ENCODE results near the gene TEX22. TPM values are rescaled to one million over a fixed set of nuclear protein-coding genes. Genes with fewer than 3 reads are reported as not detected.

The TEX22 gene
- total RNA-seq, 1 experiment from 2014 or later: 0.29 TPM

- CTCF ChIA-PET: interaction anchor here (0.6 kb wide), 1 partner anchor 25 kb away, joined by 4 read pairs; no protein-coding TSS in a partner anchor
- H2AFZ ChIP-seq (ENCODE audit: low read length): no peak overlapping the region
- H3K9me3 ChIP-seq (ENCODE audit: low read length): no peaks in the 10 kb centered on the region
- H3K36me3 ChIP-seq (ENCODE audit: low read depth, low read length): 0 out of 2 replicates have a peak, but pooled peaks cover 2% of the 10 kb centered on the region
- no peaks in the 10 kb centered on the region for H3F3A ChIP-seq (ENCODE audit: low read length, unreplicated experiment)
- TF ChIP-seq, protein P1, sequence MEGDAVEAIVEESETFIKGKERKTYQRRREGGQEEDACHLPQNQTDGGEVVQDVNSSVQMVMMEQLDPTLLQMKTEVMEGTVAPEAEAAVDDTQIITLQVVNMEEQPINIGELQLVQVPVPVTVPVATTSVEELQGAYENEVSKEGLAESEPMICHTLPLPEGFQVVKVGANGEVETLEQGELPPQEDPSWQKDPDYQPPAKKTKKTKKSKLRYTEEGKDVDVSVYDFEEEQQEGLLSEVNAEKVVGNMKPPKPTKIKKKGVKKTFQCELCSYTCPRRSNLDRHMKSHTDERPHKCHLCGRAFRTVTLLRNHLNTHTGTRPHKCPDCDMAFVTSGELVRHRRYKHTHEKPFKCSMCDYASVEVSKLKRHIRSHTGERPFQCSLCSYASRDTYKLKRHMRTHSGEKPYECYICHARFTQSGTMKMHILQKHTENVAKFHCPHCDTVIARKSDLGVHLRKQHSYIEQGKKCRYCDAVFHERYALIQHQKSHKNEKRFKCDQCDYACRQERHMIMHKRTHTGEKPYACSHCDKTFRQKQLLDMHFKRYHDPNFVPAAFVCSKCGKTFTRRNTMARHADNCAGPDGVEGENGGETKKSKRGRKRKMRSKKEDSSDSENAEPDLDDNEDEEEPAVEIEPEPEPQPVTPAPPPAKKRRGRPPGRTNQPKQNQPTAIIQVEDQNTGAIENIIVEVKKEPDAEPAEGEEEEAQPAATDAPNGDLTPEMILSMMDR (conservative IDR thresholded peaks at IDR 0.05; ENCODE audit: low read depth, low read length): no peak
- TF ChIP-seq EZH2phosphoT487 (IDR thresholded peaks at IDR 0.05; ENCODE audit: borderline replicate concordance, low read length) (no peak), EZH2 (IDR thresholded peaks at IDR 0.05; ENCODE audit: low read length, unreplicated experiment) (no peak)
- no peaks in the 10 kb centered on the region for H4K20me1 ChIP-seq (ENCODE audit: low read length)
- H3K9ac ChIP-seq (ENCODE audit: low read length): no peak overlapping the region
- no peaks in the 10 kb centered on the region for H3K79me2 ChIP-seq (ENCODE audit: low read length)
- no peak overlapping the region for H3K4me2 ChIP-seq (ENCODE audit: low read length)
- no peak overlapping the region for H3K4me3 ChIP-seq (ENCODE audit: low read length)
- no peaks in the 10 kb centered on the region for H3K9me2 ChIP-seq (replicated peaks; ENCODE audit: low read length)
- intact Hi-C loops (cut with micrococcal nuclease): no loop called here
- POLR2A ChIA-PET (ENCODE audit: unreplicated experiment): no interaction called here
- no TSS peak for BruUV-seq (replicated peaks)
- 0 out of 2 replicates have a peak, but pooled peaks cover 5% of the 10 kb centered on the region for H3K4me1 ChIP-seq (ENCODE audit: insufficient read depth, low read length)
- no peak overlapping the region for H3K27ac ChIP-seq (ENCODE audit: low read length)
- no peak for DNase-seq
- no peaks in the 10 kb centered on the region for H3K27me3 ChIP-seq (ENCODE audit: low read length)
- ATAC-seq: no peak
These were observed 34.3 kb upstream of the TEX22 start for GRCh38 chr14:105363847-105364708.

GRCh38 chr14:105365101-105365500 is 33.2 kb upstream of the TEX22 start:
- Histone ChIP-seq H3K9me3 (ENCODE audit: low read length) (no peaks in the 10 kb centered on the region), H3F3A (ENCODE audit: low read length, unreplicated experiment) (no peaks in the 10 kb centered on the region), H3K4me2 (ENCODE audit: low read length) (no peak overlapping the region), H2AFZ (ENCODE audit: low read length) (no peak overlapping the region), H3K4me1 (ENCODE audit: insufficient read depth, low read length) (0 out of 2 replicates have a peak, but pooled peaks cover under 1% of the 10 kb centered on the region), H3K9me2 (replicated peaks; ENCODE audit: low read length) (no peaks in the 10 kb centered on the region), H3K27ac (ENCODE audit: low read length) (no peak overlapping the region), H3K27me3 (ENCODE audit: low read length) (no peaks in the 10 kb centered on the region), H3K4me3 (ENCODE audit: low read length) (no peak overlapping the region), H3K79me2 (ENCODE audit: low read length) (no peaks in the 10 kb centered on the region), H3K9ac (ENCODE audit: low read length) (no peak overlapping the region), H4K20me1 (ENCODE audit: low read length) (no peaks in the 10 kb centered on the region), H3K36me3 (ENCODE audit: low read depth, low read length) (0 out of 2 replicates have a peak, but pooled peaks cover 2% of the 10 kb centered on the region)
- POLR2A ChIA-PET (ENCODE audit: unreplicated experiment): no interaction called here
- DNase-seq (no peak), ATAC-seq (no peak)
- CTCF ChIA-PET: no interaction called here
- intact Hi-C loops (cut with micrococcal nuclease): no loop called here
- TF ChIP-seq EZH2phosphoT487 (IDR thresholded peaks at IDR 0.05; ENCODE audit: borderline replicate concordance, low read length) (no peak), EZH2 (IDR thresholded peaks at IDR 0.05; ENCODE audit: low read length, unreplicated experiment) (no peak)
- TF ChIP-seq, protein P1 (conservative IDR thresholded peaks at IDR 0.05; ENCODE audit: low read depth, low read length): no peak
- no TSS peak for BruUV-seq (replicated peaks)

DNA sequence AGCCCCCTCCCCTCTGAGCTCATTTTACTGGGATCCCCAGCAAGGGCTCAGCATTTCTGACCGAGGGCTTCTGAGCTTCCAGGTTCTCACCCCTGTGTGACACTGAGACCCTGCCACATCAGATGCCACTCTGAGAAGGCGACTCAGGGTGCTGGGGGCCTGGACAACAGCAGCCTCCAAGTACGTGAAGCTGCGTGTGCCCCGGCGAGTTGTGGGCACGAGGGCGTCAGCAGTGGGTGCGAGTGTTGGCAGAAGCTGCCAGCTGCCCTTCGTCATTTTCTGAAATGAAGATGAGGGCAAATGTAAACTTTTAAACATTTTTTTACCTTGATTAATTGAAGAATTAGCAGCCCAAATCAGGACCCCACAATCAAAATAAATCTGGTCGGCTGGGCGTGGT is 32.7 kb upstream of the TEX22 start:
- TF ChIP-seq, protein P1 (conservative IDR thresholded peaks at IDR 0.05; ENCODE audit: low read depth, low read length): no peak
- no peak for TF ChIP-seq EZH2 (IDR thresholded peaks at IDR 0.05; ENCODE audit: low read length, unreplicated experiment)
- no peak for TF ChIP-seq EZH2phosphoT487 (IDR thresholded peaks at IDR 0.05; ENCODE audit: borderline replicate concordance, low read length)
- no TSS peak for BruUV-seq (replicated peaks)
- Histone ChIP-seq H3K4me2 (ENCODE audit: low read length) (no peak overlapping the region), H2AFZ (ENCODE audit: low read length) (no peak overlapping the region), H3K36me3 (ENCODE audit: low read depth, low read length) (0 out of 2 replicates have a peak, but pooled peaks cover under 1% of the 10 kb centered on the region), H3K27me3 (ENCODE audit: low read length) (no peaks in the 10 kb centered on the region), H3K9me3 (ENCODE audit: low read length) (no peaks in the 10 kb centered on the region), H3K79me2 (ENCODE audit: low read length) (no peaks in the 10 kb centered on the region), H3K4me1 (ENCODE audit: insufficient read depth, low read length) (no peaks in the 10 kb centered on the region), H3K27ac (ENCODE audit: low read length) (no peak overlapping the region), H3F3A (ENCODE audit: low read length, unreplicated experiment) (no peaks in the 10 kb centered on the region), H4K20me1 (ENCODE audit: low read length) (no peaks in the 10 kb centered on the region), H3K9ac (ENCODE audit: low read length) (no peak overlapping the region), H3K9me2 (replicated peaks; ENCODE audit: low read length) (no peaks in the 10 kb centered on the region), H3K4me3 (ENCODE audit: low read length) (no peak overlapping the region)
- ChIA-PET CTCF (no interaction called here), POLR2A (ENCODE audit: unreplicated experiment) (no interaction called here)
- ATAC-seq (no peak), DNase-seq (no peak)
- intact Hi-C loops (cut with micrococcal nuclease): no loop called here
